Right atrium auricular region (tissue), 2 donors: Measurements from ENCODE around the gene RNF144B. TPM values are rescaled to one million over a fixed set of nuclear protein-coding genes. Genes with fewer than 3 reads are reported as not detected.

Experiments used
- DNase-seq: peaks from one replicate; pipeline ENCODE4 v3.0.0-alpha.2; 2019; ENCODE audit warnings: low spot score
- H3K27ac ChIP-seq, 2 donors: fragments of 200-600 bp; sonication (generic); 1 replicate in 1 of 2; 2 replicates in 1 of 2; pipeline ENCODE4 v1.5.1; 2016 to 2019
- H3K27me3 ChIP-seq, 2 donors: fragments of 200-600 bp; sonication (generic); one replicate each; pipeline versions ENCODE4 v1.5.1 to v1.6.0; 2017 to 2019
- H3K36me3 ChIP-seq: fragments of 200-600 bp; sonication (generic); one replicate; pipeline ENCODE4 v1.5.1; 2016
- H3K4me1 ChIP-seq, 2 donors: fragments of 200-600 bp; sonication (generic); one replicate each; pipeline versions ENCODE4 v1.5.1 to v1.6.0; 2017 to 2019
- H3K4me3 ChIP-seq, 2 donors: fragments of 200-600 bp; sonication (generic); 1 replicate in 1 of 2; 2 replicates in 1 of 2; pipeline ENCODE4 v1.5.1; 2017 to 2019; ENCODE audit warnings: mild to moderate bottlenecking in 1 of 2, moderate library complexity in 1 of 2
- H3K9me3 ChIP-seq, 2 donors: fragments of 200-600 bp; sonication (generic); one replicate each; pipeline ENCODE4 v1.5.1; 2019
- CTCF ChIP-seq, 2 donors: fragments of 200-600 bp; sonication (generic); IDR thresholded peaks; one replicate each; pipeline ENCODE4 v1.5.1; 2019; ENCODE audit warnings: antibody characterized with exemption in 2 of 2
- total RNA-seq, 2 donors: library from RNA; depleted of rRNA; stranded (reverse); fragments of >200 nt; gene quantifications; one replicate each; pipeline ENCODE4 v1.1.0, GENCODE V29; 2016

The RNF144B gene
- total RNA-seq, 2 donors from 2014 or later, result 8.1 to 14.2 TPM

GRCh38 chr6:18388271-18388670, 1.1 kb downstream of the RNF144B start:
- Histone ChIP-seq H3K4me1 (peaks cover 0 to 41% of the 10 kb centered on the region in 2 donors), H3K9me3 (no peaks in the 10 kb centered on the region), H3K27ac (peak overlapping the region; percentile 74 to 82), H3K36me3 (no peaks in the 10 kb centered on the region), H3K27me3 (no peaks in the 10 kb centered on the region), H3K4me3 (peak overlapping the region; percentile 54 to 62)
- TF ChIP-seq CTCF (IDR thresholded peaks at IDR 0.05), result no peak
- no peak for DNase-seq

GRCh38 chr6:18388942-18389341, 1.8 kb downstream of the RNF144B start:
- Histone ChIP-seq H3K4me3 (peak overlapping the region; percentile 54 to 62), H3K27ac (peak overlapping the region; percentile 74 to 82), H3K36me3 (no peaks in the 10 kb centered on the region), H3K4me1 (peaks cover 0 to 43% of the 10 kb centered on the region in 2 donors), H3K9me3 (no peaks in the 10 kb centered on the region), H3K27me3 (no peaks in the 10 kb centered on the region)
- DNase-seq, result no peak
- no peak for TF ChIP-seq CTCF (IDR thresholded peaks at IDR 0.05)

GRCh38 chr6:18389479-18389878, 2.3 kb downstream of the RNF144B start:
- H3K27ac ChIP-seq, result peak overlapping the region; percentile 74 to 82
- H3K4me3 ChIP-seq, result peak overlapping the region; percentile 54 to 62
- no peak for DNase-seq
- H3K4me1 ChIP-seq, result peaks cover 0 to 48% of the 10 kb centered on the region in 2 donors
- TF ChIP-seq CTCF (IDR thresholded peaks at IDR 0.05), result no peak
- no peaks in the 10 kb centered on the region for H3K9me3 ChIP-seq
- no peaks in the 10 kb centered on the region for H3K27me3 ChIP-seq
- H3K36me3 ChIP-seq, result no peaks in the 10 kb centered on the region

GRCh38 chr6:18390476-18390875, 3.3 kb downstream of the RNF144B start:
- no peak for DNase-seq
- Histone ChIP-seq H3K9me3 (no peaks in the 10 kb centered on the region), H3K27me3 (no peaks in the 10 kb centered on the region), H3K27ac (no peak overlapping the region), H3K4me1 (peaks cover 0 to 58% of the 10 kb centered on the region in 2 donors), H3K36me3 (no peaks in the 10 kb centered on the region), H3K4me3 (peak overlapping the region in 1 of 2 donors; percentile 62)
- TF ChIP-seq CTCF (IDR thresholded peaks at IDR 0.05), result no peak

- H3K9me3 ChIP-seq, result no peaks in the 10 kb centered on the region
- no peaks in the 10 kb centered on the region for H3K36me3 ChIP-seq
- no peak for DNase-seq
- no peaks in the 10 kb centered on the region for H3K27me3 ChIP-seq
- TF ChIP-seq CTCF (IDR thresholded peaks at IDR 0.05), result no peak
- H3K27ac ChIP-seq, result no peak overlapping the region
- H3K4me1 ChIP-seq, result peaks cover 0 to 60% of the 10 kb centered on the region in 2 donors
- no peak overlapping the region for H3K4me3 ChIP-seq
Observed at GRCh38 chr6:18391023-18391422, 3.9 kb downstream of the RNF144B start.

GRCh38 chr6:18392346-18392877, 5.3 kb downstream of the RNF144B start:
- no peak for TF ChIP-seq CTCF (IDR thresholded peaks at IDR 0.05)
- no peak for DNase-seq
- Histone ChIP-seq H3K27me3 (no peaks in the 10 kb centered on the region), H3K36me3 (no peaks in the 10 kb centered on the region), H3K4me1 (peaks cover 0 to 49% of the 10 kb centered on the region in 2 donors), H3K9me3 (no peaks in the 10 kb centered on the region), H3K4me3 (no peak overlapping the region), H3K27ac (no peak overlapping the region)
